Dendritic cell treated with granulocyte-macrophage colony-stimulating factor and Interleukin-4, amounts not matched to agents 40 ng/mL and 50 ng/mL, for 4 days (primary cell): ENCODE data around the gene MGAT4B.

ENCODE experiments used
- H3K27ac Mint-ChIP-seq: one replicate; pipeline ENCODE4 v1.8.0; 2022; ENCODE audit warnings: mild to moderate bottlenecking, mixed read lengths
- H3K27me3 Mint-ChIP-seq: one replicate; pipeline ENCODE4 v1.8.0; 2022; ENCODE audit warnings: mild to moderate bottlenecking, mixed read lengths
- H3K36me3 Mint-ChIP-seq: one replicate; pipeline ENCODE4 v1.8.0; 2022; ENCODE audit warnings: low read depth, mixed read lengths
- H3K4me1 Mint-ChIP-seq: one replicate; pipeline ENCODE4 v1.8.0; 2022; ENCODE audit warnings: low read depth, mixed read lengths
- H3K4me3 Mint-ChIP-seq: one replicate; pipeline ENCODE4 v1.8.0; 2022; ENCODE audit warnings: mild to moderate bottlenecking, moderate library complexity, mixed read lengths
- H3K9me3 Mint-ChIP-seq: one replicate; pipeline ENCODE4 v1.8.0; 2022; ENCODE audit warnings: mixed read lengths
- intact Hi-C: fragments of 100-400 bp; cut with micrococcal nuclease; formaldehyde crosslinking; loops from one replicate; pipeline ENCODE4 v1.15.0; 2022

The MGAT4B gene

DNA sequence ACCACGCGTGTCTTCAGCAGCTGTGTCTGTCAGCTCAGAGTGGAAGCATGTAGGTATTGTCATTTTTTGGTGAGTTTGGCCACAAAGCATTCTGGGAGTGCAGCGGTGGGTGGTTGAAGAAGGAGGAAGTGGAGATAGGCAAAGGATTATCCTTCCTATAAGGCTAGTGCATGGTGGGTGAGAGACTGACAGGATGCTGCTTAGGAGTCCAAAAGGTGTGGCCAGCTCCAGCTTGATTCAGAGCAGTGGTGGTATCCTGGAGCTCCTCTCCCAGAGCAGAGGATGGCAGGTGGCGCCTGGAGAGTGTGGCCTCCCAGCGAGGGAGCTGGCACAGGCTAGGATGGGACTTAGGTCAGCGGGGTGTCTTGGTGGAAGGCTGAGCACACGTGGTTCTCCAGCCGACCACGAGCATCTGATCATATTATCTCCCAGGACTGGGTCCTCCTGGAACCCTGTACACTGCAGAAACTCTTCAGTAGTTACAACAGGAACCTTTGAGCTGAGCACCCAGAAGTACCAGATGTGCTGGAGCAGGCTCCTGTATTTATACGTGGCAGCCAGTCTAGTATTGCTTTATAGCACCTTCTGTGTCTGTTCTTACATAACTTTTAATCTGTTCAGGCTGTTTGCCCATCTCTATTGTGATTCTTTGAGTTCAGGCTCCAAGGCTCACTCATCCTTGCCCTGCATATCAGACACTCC is 44.4 kb downstream of the MGAT4B start:
- no peaks in the 10 kb centered on the region for H3K9me3 Mint-ChIP-seq
- intact Hi-C loops, result loop anchor here (2.0 to 5.0 kb wide), 2 partner anchors 15 to 35 kb away; no protein-coding TSS in a partner anchor
- H3K4me3 Mint-ChIP-seq, result no peak overlapping the region
- peak overlapping the region; percentile 8 for H3K27ac Mint-ChIP-seq
- no peaks in the 10 kb centered on the region for H3K27me3 Mint-ChIP-seq
- peaks cover 18% of the 10 kb centered on the region for H3K36me3 Mint-ChIP-seq
- peaks cover 80% of the 10 kb centered on the region for H3K4me1 Mint-ChIP-seq

DNA sequence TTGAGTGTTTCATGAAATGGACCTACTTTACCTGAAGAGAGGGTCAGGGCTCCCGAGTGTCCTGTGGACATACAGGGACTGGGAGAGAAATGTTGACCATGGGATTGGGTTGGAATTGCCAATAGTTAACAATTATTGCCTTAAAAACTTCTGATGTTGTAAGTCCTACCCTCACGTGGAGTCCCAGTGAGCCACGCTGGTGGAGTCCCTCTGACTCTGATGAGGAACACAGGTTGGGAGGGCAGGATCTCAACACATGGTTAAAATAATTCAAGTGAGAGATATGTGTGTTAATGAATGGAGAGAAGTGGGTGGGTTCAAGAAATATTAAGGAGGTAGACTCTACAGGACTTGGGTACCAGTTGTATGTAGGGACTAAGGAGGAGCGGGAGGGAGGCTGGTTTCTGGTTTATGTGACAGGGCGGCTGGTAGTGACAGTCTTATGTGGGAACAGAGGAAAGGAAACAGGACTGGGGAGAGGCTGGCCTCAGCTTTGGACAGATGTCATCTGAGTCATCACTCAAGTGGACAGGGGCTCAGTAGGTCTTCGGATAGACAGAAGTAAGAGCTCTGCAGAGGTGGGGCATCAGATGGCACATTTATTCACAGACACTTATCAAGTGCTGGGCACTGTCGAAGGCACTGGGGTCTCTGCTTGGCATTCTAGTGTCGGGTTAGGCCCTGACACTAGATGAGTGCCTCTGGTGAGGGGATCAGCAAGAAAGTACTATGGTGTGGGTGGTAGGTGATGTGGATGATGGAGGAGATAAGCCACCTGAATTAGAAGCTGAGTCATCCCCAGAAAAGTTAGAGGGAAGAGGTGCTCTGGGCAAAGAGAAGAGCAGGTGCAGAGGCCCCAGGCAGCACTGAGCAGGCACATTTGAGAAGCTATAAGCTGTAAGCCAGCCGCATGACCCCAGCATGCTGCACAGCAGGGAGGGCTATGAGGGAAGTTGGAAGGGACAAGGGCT is 46.8 kb downstream of the MGAT4B start:
- peak overlapping the region; percentile 72 for H3K27ac Mint-ChIP-seq
- H3K27me3 Mint-ChIP-seq, result no peaks in the 10 kb centered on the region
- H3K4me1 Mint-ChIP-seq, result peaks cover 75% of the 10 kb centered on the region
- H3K9me3 Mint-ChIP-seq, result no peaks in the 10 kb centered on the region
- intact Hi-C loops, result loop anchor here (5.0 kb wide), 1 partner anchor 37 kb away; no protein-coding TSS in a partner anchor
- H3K4me3 Mint-ChIP-seq, result no peak overlapping the region
- peaks cover 6% of the 10 kb centered on the region for H3K36me3 Mint-ChIP-seq

DNA sequence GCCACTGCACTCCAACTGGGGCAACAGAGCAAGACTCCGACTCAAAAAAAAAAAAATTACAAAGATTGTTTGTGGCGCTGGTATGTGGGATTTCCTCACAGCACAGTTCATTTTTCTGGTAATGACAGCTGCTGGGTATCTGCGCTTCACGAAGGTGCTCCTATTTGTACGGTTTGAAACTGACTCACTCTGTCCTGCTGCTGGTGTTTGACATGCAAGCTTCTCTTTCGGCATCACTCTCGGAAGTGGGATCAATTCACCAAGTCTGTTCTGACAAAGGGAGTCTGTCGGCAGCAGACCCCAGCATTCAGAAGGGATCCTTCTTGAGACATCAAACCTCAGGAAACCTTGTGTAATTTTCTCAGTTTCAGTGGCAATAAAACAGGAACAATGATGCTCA is 47.7 kb downstream of the MGAT4B start:
- no peaks in the 10 kb centered on the region for H3K9me3 Mint-ChIP-seq
- peaks cover 75% of the 10 kb centered on the region for H3K4me1 Mint-ChIP-seq
- H3K27ac Mint-ChIP-seq, result peak overlapping the region; percentile 72
- intact Hi-C loops, result no loop called here
- no peak overlapping the region for H3K4me3 Mint-ChIP-seq
- peaks cover 6% of the 10 kb centered on the region for H3K36me3 Mint-ChIP-seq
- H3K27me3 Mint-ChIP-seq, result no peaks in the 10 kb centered on the region

DNA sequence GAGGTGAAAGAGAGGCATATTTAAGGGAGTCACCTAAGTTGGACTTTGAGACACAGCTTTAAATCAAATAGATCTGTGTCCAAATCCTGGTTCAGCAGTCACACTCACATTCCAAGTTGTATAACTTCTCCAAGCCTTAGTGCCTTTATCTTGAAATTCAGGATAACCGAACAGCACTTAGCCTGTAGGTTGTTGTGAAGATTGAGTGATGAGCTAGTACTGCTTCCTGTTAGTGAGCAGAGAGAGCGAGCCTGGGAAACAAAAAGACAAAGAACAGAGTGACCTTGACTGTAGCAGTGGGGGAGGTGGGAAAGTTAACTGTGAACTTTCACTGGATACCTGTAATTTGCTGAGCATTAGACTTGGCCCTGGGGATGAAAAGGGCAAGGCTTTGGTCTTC is 51.6 kb downstream of the MGAT4B start:
- Mint-ChIP-seq H3K4me1 (peaks cover 53% of the 10 kb centered on the region), H3K27ac (peak overlapping the region; percentile 37), H3K4me3 (no peak overlapping the region), H3K36me3 (peaks cover 23% of the 10 kb centered on the region), H3K27me3 (no peaks in the 10 kb centered on the region), H3K9me3 (no peaks in the 10 kb centered on the region)
- intact Hi-C loops, result no loop called here

DNA sequence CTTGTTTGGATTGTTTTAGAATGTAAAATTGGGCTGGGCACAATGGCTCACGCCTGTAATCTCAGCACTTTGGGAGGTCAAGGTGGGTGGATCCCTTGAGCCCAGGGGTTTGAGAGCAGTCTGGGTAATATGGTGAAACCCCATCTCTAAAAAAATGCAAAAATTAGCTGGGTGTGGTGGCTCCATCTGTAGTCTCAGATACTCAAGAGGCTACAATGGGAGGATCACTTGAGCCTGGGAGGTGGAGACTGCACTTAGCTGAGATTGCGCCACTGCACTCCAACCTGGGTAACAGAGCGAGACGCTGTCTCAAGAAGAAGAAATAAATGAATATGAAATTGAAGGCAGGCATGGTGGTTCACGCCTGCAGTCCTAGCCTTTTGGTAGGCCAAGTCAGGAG is 52.7 kb downstream of the MGAT4B start:
- H3K4me3 Mint-ChIP-seq, result no peak overlapping the region
- H3K27ac Mint-ChIP-seq, result peak overlapping the region; percentile 37
- H3K4me1 Mint-ChIP-seq, result peaks cover 53% of the 10 kb centered on the region

DNA sequence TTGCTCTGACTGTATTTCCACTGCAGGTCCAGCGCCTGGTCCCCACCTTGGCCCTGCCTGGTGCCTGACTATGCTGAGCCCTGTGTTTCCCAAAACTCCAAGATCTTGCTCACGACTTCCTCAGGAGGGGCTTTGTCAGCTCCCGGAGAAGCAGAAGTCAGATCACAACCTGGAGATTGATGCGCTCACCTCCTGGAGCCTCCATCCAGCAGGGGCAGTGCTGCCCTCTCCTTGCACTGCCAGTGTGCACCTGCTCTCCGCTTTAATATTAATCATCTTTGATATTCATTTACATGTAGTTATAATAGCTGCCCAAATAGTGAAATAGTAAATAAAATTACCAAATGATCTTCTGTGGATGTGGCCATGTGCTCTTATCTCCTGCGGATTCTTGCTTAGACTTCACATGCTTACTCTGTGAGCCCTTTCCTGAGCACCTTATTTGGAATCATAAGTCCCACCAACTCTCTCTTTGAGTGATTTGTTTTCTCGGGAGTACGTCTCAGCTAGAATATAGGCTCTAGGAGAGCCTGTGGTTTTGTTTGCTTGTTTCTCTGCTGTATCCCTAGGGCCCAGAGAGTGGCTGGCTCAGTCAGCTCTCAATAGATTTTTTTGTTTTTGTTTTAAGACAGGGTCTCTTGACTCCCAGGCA is 56.7 kb downstream of the MGAT4B start:
- no peaks in the 10 kb centered on the region for H3K27me3 Mint-ChIP-seq
- H3K27ac Mint-ChIP-seq, result peak overlapping the region; percentile 35
- no peak overlapping the region for H3K4me3 Mint-ChIP-seq
- peaks cover 53% of the 10 kb centered on the region for H3K4me1 Mint-ChIP-seq
- peaks cover 51% of the 10 kb centered on the region for H3K36me3 Mint-ChIP-seq
- intact Hi-C loops, result no loop called here
- no peaks in the 10 kb centered on the region for H3K9me3 Mint-ChIP-seq

More for the DNA sequence above, 52.7 kb downstream of the MGAT4B start:
- Mint-ChIP-seq H3K36me3 (peaks cover 34% of the 10 kb centered on the region), H3K27me3 (no peaks in the 10 kb centered on the region), H3K9me3 (no peaks in the 10 kb centered on the region)
- intact Hi-C loops, result no loop called here

DNA sequence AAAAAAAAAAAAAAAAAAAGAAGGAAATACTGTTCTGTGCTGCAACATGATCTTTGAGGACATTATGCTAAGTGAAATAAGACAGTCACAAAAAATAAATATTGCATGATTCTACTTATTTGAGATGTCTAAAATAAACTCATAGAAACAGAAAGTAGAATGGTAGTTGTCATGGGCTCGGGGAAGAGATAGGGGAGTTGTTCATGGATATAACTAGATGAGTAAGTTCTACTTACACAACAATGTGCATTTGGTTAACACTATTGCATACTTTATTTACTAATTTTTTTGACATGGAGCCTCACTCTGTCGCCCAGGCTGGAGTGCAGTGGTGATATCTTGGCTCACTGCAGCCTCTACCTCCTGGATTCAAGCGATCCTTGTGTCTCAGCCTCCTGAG is 58.9 kb downstream of the MGAT4B start:
- Mint-ChIP-seq H3K27ac (peak overlapping the region; percentile 46), H3K27me3 (no peaks in the 10 kb centered on the region), H3K9me3 (no peaks in the 10 kb centered on the region), H3K4me3 (no peak overlapping the region), H3K4me1 (peaks cover 32% of the 10 kb centered on the region), H3K36me3 (peaks cover 49% of the 10 kb centered on the region)
- intact Hi-C loops, result no loop called here
